Ishikawa (cell line): ENCODE data around the gene TMEM217.

Experiments
- CEBPB ChIP-seq: IDR thresholded peaks from 2 replicates; pipeline ENCODE4 v1.6.1; 2012
- CREB1 ChIP-seq: IDR thresholded peaks from 2 replicates; pipeline ENCODE4 v1.6.1; 2012; ENCODE audit warnings: low read depth
- EGR1 ChIP-seq: IDR thresholded peaks from 2 replicates; pipeline ENCODE4 v1.6.1; 2012
- EP300 ChIP-seq: IDR thresholded peaks from 2 replicates; pipeline ENCODE4 v1.6.1; 2012; ENCODE audit warnings: borderline replicate concordance
- FOXM1 ChIP-seq: IDR thresholded peaks from 2 replicates; pipeline ENCODE4 v1.6.1; 2012; ENCODE audit warnings: low read depth, borderline replicate concordance
- RAD21 ChIP-seq: IDR thresholded peaks from 2 replicates; pipeline ENCODE4 v1.6.1; 2012; ENCODE audit warnings: low read depth
- TAF1 ChIP-seq: IDR thresholded peaks from 2 replicates; pipeline ENCODE4 v1.6.1; 2012; ENCODE audit warnings: low read depth, mild to moderate bottlenecking
- TCF12 ChIP-seq: IDR thresholded peaks from 2 replicates; pipeline ENCODE4 v1.6.1; 2012; ENCODE audit warnings: low read depth
- TEAD4 ChIP-seq: IDR thresholded peaks from 2 replicates; pipeline ENCODE4 v1.6.1; 2012
- YY1 ChIP-seq: IDR thresholded peaks from 2 replicates; pipeline ENCODE4 v1.6.1; 2012; ENCODE audit warnings: low read depth
- ZBTB7A ChIP-seq: IDR thresholded peaks from 2 replicates; pipeline ENCODE4 v1.6.1; 2012; ENCODE audit warnings: low read depth
- TF ChIP-seq, protein P1 (sequence below): IDR thresholded peaks from 2 replicates; pipeline ENCODE4 v1.6.1; 2012; ENCODE audit warnings: low read depth, mild to moderate bottlenecking
- TF ChIP-seq, protein P2 (sequence below): IDR thresholded peaks from 2 replicates; pipeline ENCODE4 v1.6.1; 2012
- TF ChIP-seq, protein P3 (sequence below): IDR thresholded peaks from 2 replicates; pipeline ENCODE4 v1.6.1; 2012

DNA sequence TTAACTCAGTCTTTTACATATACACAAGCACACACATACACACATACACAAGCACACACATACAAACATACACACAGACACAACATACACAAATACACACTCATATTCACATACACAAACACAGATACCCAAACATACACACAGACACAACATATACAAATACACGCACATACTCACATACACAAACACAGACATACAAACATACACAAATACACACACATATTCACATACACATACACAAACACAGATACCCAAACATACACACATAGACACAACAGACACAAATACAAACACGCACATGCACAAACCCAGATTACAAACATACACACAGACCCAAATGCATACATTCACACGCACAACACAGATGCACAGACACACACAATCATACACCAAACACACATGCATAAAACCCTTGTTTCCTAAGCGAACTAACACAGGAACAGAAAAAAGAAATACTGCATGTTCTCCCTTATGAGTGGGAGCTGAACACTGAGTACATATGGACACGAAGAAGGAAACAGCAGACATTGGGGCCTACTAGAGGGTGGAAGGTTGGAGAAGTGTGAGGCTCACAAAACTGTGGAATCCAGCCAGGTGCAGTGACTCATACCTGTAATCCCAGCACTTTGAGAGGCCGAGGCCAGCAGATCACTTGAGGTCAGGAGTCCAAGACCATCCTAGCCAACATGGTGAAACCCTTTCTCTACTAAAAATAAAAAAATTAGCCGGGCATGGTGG is 53.8 kb downstream of the TMEM217 start:
- TF ChIP-seq CEBPB: no peak
- no peak for TF ChIP-seq CREB1
- TF ChIP-seq, protein P1, sequence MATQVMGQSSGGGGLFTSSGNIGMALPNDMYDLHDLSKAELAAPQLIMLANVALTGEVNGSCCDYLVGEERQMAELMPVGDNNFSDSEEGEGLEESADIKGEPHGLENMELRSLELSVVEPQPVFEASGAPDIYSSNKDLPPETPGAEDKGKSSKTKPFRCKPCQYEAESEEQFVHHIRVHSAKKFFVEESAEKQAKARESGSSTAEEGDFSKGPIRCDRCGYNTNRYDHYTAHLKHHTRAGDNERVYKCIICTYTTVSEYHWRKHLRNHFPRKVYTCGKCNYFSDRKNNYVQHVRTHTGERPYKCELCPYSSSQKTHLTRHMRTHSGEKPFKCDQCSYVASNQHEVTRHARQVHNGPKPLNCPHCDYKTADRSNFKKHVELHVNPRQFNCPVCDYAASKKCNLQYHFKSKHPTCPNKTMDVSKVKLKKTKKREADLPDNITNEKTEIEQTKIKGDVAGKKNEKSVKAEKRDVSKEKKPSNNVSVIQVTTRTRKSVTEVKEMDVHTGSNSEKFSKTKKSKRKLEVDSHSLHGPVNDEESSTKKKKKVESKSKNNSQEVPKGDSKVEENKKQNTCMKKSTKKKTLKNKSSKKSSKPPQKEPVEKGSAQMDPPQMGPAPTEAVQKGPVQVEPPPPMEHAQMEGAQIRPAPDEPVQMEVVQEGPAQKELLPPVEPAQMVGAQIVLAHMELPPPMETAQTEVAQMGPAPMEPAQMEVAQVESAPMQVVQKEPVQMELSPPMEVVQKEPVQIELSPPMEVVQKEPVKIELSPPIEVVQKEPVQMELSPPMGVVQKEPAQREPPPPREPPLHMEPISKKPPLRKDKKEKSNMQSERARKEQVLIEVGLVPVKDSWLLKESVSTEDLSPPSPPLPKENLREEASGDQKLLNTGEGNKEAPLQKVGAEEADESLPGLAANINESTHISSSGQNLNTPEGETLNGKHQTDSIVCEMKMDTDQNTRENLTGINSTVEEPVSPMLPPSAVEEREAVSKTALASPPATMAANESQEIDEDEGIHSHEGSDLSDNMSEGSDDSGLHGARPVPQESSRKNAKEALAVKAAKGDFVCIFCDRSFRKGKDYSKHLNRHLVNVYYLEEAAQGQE: no peak
- TF ChIP-seq EP300: no peak
- TF ChIP-seq, protein P2, sequence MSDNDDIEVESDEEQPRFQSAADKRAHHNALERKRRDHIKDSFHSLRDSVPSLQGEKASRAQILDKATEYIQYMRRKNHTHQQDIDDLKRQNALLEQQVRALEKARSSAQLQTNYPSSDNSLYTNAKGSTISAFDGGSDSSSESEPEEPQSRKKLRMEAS: no peak
- TF ChIP-seq EGR1: no peak
- no peak for TF ChIP-seq TAF1
- TF ChIP-seq YY1: no peak
- no peak for TF ChIP-seq TEAD4
- no peak for TF ChIP-seq TCF12
- TF ChIP-seq RAD21: no peak
- TF ChIP-seq FOXM1: no peak
- no peak for TF ChIP-seq ZBTB7A
- TF ChIP-seq, protein P3, sequence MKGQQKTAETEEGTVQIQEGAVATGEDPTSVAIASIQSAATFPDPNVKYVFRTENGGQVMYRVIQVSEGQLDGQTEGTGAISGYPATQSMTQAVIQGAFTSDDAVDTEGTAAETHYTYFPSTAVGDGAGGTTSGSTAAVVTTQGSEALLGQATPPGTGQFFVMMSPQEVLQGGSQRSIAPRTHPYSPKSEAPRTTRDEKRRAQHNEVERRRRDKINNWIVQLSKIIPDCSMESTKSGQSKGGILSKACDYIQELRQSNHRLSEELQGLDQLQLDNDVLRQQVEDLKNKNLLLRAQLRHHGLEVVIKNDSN: no peak
